Type B pancreatic cell (in vitro differentiated cells): ENCODE results near the gene CCT8. TPM values are rescaled to one million over a fixed set of nuclear protein-coding genes. Genes with fewer than 3 reads are reported as not detected.
"Not testable (repeated sequence)": the region's sequence is repeated elsewhere in the genome, so short reads cannot be mapped to it uniquely, and the experiment has no call there.

Source experiments
- DNase-seq: peaks from one replicate; pipeline ENCODE4 v3.0.0; 2021; ENCODE audit warnings: mixed read lengths; ENCODE audit not compliant: unreplicated experiment; ENCODE audit errors: extremely low spot score
- H3K27ac Mint-ChIP-seq: 2 replicates; pipeline ENCODE4 v1.8.0; 2021; ENCODE audit warnings: mild to moderate bottlenecking, mixed read lengths
- H3K27me3 Mint-ChIP-seq: 2 replicates; pipeline ENCODE4 v1.8.0; 2021; ENCODE audit warnings: mixed read lengths
- H3K36me3 Mint-ChIP-seq: 2 replicates; pipeline ENCODE4 v1.8.0; 2021; ENCODE audit warnings: mixed read lengths
- H3K4me1 Mint-ChIP-seq: one replicate; pipeline ENCODE4 v1.8.0; 2021; ENCODE audit warnings: mixed read lengths; ENCODE audit not compliant: unreplicated experiment
- H3K4me3 Mint-ChIP-seq: 2 replicates; pipeline ENCODE4 v1.8.0; 2021; ENCODE audit warnings: mild to moderate bottlenecking, mixed read lengths
- H3K9me3 Mint-ChIP-seq: 2 replicates; pipeline ENCODE4 v1.8.0; 2021; ENCODE audit warnings: mixed read lengths
- CTCF ChIP-seq: fragments of 200-600 bp; sonication (generic); conservative IDR thresholded peaks from 2 replicates; pipeline ENCODE4 v1.5.0; 2021; ENCODE audit warnings: antibody characterized with exemption, mild to moderate bottlenecking
- total RNA-seq: library from RNA; stranded (reverse); gene quantifications from 2 replicates; pipeline ENCODE4 v1.2.1, GENCODE V29; 2021; ENCODE audit warnings: low replicate concordance

CCT8 gene
- total RNA-seq, 1 donor from 2014 or later: 218 TPM

GRCh38 chr21:29025328-29025713 lies 48.1 kb downstream of the CCT8 start:
- no peak for TF ChIP-seq CTCF
- H3K4me1 Mint-ChIP-seq: peaks cover 18% of the 10 kb centered on the region
- no peaks in the 10 kb centered on the region for H3K27me3 Mint-ChIP-seq
- H3K4me3 Mint-ChIP-seq: peak overlapping the region; percentile 99
- peak overlapping the region; percentile 100 for H3K27ac Mint-ChIP-seq
- peaks cover 4% of the 10 kb centered on the region for H3K36me3 Mint-ChIP-seq
- H3K9me3 Mint-ChIP-seq: no peaks in the 10 kb centered on the region
- no peak for DNase-seq

GRCh38 chr21:29024474-29025327 lies 48.7 kb downstream of the CCT8 start, which contains the start of gene USP16:
USP16 (plus strand) TSS chr21:29024668; CDS start chr21:29027914, 3,246 bp downstream.
- Mint-ChIP-seq H3K27me3 (no peaks in the 10 kb centered on the region), H3K4me1 (peaks cover 18% of the 10 kb centered on the region), H3K36me3 (peaks cover 4% of the 10 kb centered on the region), H3K4me3 (peak within 1 kb of the TSS; percentile 99), H3K9me3 (no peaks in the 10 kb centered on the region), H3K27ac (peak within 1 kb of the TSS; percentile 100)
- DNase-seq: peak; percentile 94
- peak; percentile 58 for TF ChIP-seq CTCF

- Mint-ChIP-seq H3K36me3 (peaks cover 4% of the 10 kb centered on the region), H3K27ac (no peak overlapping the region), H3K9me3 (no peaks in the 10 kb centered on the region), H3K4me1 (peaks cover 23% of the 10 kb centered on the region), H3K27me3 (no peaks in the 10 kb centered on the region), H3K4me3 (no peak overlapping the region)
- no peak for TF ChIP-seq CTCF
- DNase-seq: no peak
Observed at GRCh38 chr21:29022166-29022565, 51.3 kb downstream of the CCT8 start.

GRCh38 chr21:29018540-29018939 lies 54.9 kb downstream of the CCT8 start:
- H3K36me3 Mint-ChIP-seq: no peaks in the 10 kb centered on the region
- H3K9me3 Mint-ChIP-seq: no peaks in the 10 kb centered on the region
- no peak for DNase-seq
- no peak for TF ChIP-seq CTCF
- H3K27me3 Mint-ChIP-seq: no peaks in the 10 kb centered on the region
- peak overlapping the region; percentile 16 for H3K27ac Mint-ChIP-seq
- H3K4me1 Mint-ChIP-seq: peaks cover 8% of the 10 kb centered on the region
- H3K4me3 Mint-ChIP-seq: peak overlapping the region; percentile 83

GRCh38 chr21:29017639-29018237 lies 55.7 kb downstream of the CCT8 start:
- Mint-ChIP-seq H3K36me3 (no peaks in the 10 kb centered on the region), H3K4me3 (peak overlapping the region; percentile 83), H3K27me3 (no peaks in the 10 kb centered on the region), H3K4me1 (peaks cover 8% of the 10 kb centered on the region), H3K9me3 (no peaks in the 10 kb centered on the region), H3K27ac (peak overlapping the region; percentile 16)
- no peak for DNase-seq
- no peak for TF ChIP-seq CTCF

- not testable (repeated sequence) for H3K36me3 Mint-ChIP-seq, H3K4me3 Mint-ChIP-seq
Observed at GRCh38 chr21:29011236-29011635, 62.2 kb downstream of the CCT8 start.

More at GRCh38 chr21:29011236-29011635, 62.2 kb downstream of the CCT8 start:
- H3K4me1 Mint-ChIP-seq, H3K27me3 Mint-ChIP-seq, H3K9me3 Mint-ChIP-seq, H3K27ac Mint-ChIP-seq, DNase-seq: not testable (repeated sequence)
